H9 (cell line): ENCODE results near the gene GNB3. TPM values are rescaled to one million over a fixed set of nuclear protein-coding genes. Genes with fewer than 3 reads are reported as not detected.

Source experiments
- DNase-seq: peaks from one replicate; pipeline ENCODE4 v3.0.0-alpha.2; 2017
- H2AFZ ChIP-seq: one replicate; pipeline ENCODE4 v1.6.1; 2013; ENCODE audit warnings: mild to moderate bottlenecking, low read length, control low read depth, moderate library complexity
- H2AK5ac ChIP-seq: 2 replicates; pipeline ENCODE4 v1.6.1; 2013; ENCODE audit warnings: low read length, control low read depth, mixed read lengths; ENCODE audit not compliant: insufficient read length
- H2BK120ac ChIP-seq: one replicate; pipeline ENCODE4 v1.6.1; 2013; ENCODE audit warnings: low read depth, mild to moderate bottlenecking, low read length, control low read depth, inconsistent platforms; ENCODE audit not compliant: poor library complexity, severe bottlenecking
- H2BK12ac ChIP-seq: 2 replicates; pipeline ENCODE4 v1.6.1; 2013; ENCODE audit warnings: low read length, control low read depth, mixed read lengths, low read depth; ENCODE audit not compliant: insufficient read length
- H2BK15ac ChIP-seq: 2 replicates; pipeline ENCODE4 v1.6.1; 2013; ENCODE audit warnings: low read depth, low read length, control low read depth
- H2BK20ac ChIP-seq: one replicate; pipeline ENCODE4 v1.6.1; 2013; ENCODE audit warnings: low read depth, mild to moderate bottlenecking, low read length, control low read depth, inconsistent platforms; ENCODE audit not compliant: poor library complexity, severe bottlenecking
- H2BK5ac ChIP-seq: 2 replicates; pipeline ENCODE4 v1.6.1; 2013; ENCODE audit warnings: low read length, control low read depth, mixed read lengths; ENCODE audit not compliant: insufficient read length
- H3K14ac ChIP-seq: 2 replicates; pipeline ENCODE4 v1.6.1; 2013; ENCODE audit warnings: low read length, control low read depth; ENCODE audit not compliant: insufficient read depth
- H3K18ac ChIP-seq: 2 replicates; pipeline ENCODE4 v1.6.1; 2013; ENCODE audit warnings: low read depth, mild to moderate bottlenecking, mixed read lengths, low read length, control low read depth; ENCODE audit not compliant: insufficient read length
- H3K23ac ChIP-seq: 2 replicates; pipeline ENCODE4 v1.6.1; 2013; ENCODE audit warnings: low read length, control low read depth, mixed read lengths, low read depth; ENCODE audit not compliant: insufficient read length
- H3K23me2 ChIP-seq: 2 replicates; pipeline ENCODE4 v1.6.1; 2013; ENCODE audit warnings: low read depth, mild to moderate bottlenecking, mixed read lengths, low read length, control low read depth; ENCODE audit not compliant: insufficient read length, poor library complexity, severe bottlenecking
- H3K27ac ChIP-seq: 2 replicates; pipeline ENCODE4 v1.5.1; 2013; ENCODE audit warnings: low read length, control low read depth, mixed read lengths, low read depth; ENCODE audit not compliant: insufficient read length
- H3K27me3 ChIP-seq: 2 replicates; pipeline ENCODE4 v1.6.1; 2013; ENCODE audit warnings: low read length, control low read depth, inconsistent platforms; ENCODE audit not compliant: insufficient read depth
- H3K4ac ChIP-seq: 2 replicates; pipeline ENCODE4 v1.6.1; 2013; ENCODE audit warnings: low read depth, mild to moderate bottlenecking, control low read depth, inconsistent platforms, low read length, moderate library complexity
- H3K4me1 ChIP-seq: 2 replicates; pipeline ENCODE4 v1.6.1; 2013; ENCODE audit warnings: low read length, control low read depth, inconsistent platforms; ENCODE audit not compliant: insufficient read depth
- H3K4me2 ChIP-seq: 2 replicates; pipeline ENCODE4 v1.6.1; 2013; ENCODE audit warnings: low read length, control low read depth, mixed read lengths; ENCODE audit not compliant: insufficient read length, insufficient read depth
- H3K56ac ChIP-seq: 2 replicates; pipeline ENCODE4 v1.6.1; 2013; ENCODE audit warnings: low read depth, mild to moderate bottlenecking, mixed read lengths, low read length, control low read depth; ENCODE audit not compliant: insufficient read length
- H3K79me1 ChIP-seq: 2 replicates; pipeline ENCODE4 v1.6.1; 2013; ENCODE audit warnings: low read depth, mild to moderate bottlenecking, moderate library complexity, low read length, control low read depth, inconsistent platforms; ENCODE audit not compliant: insufficient read depth, poor library complexity, severe bottlenecking
- H3K79me2 ChIP-seq: 2 replicates; pipeline ENCODE4 v1.6.1; 2013; ENCODE audit warnings: low read length, control low read depth, inconsistent platforms; ENCODE audit not compliant: insufficient read depth
- H3K9ac ChIP-seq: 2 replicates; pipeline ENCODE4 v1.6.1; 2013; ENCODE audit warnings: low read length, control low read depth, mixed read lengths; ENCODE audit not compliant: insufficient read length; ENCODE audit errors: extremely low read depth
- H3K9me3 ChIP-seq: one replicate; pipeline ENCODE4 v1.6.1; 2013; ENCODE audit warnings: low read depth, low read length, inconsistent platforms; ENCODE audit not compliant: control insufficient read depth
- H3T11ph ChIP-seq: one replicate; pipeline ENCODE4 v1.6.1; 2013; ENCODE audit warnings: mild to moderate bottlenecking, low read length, control low read depth, inconsistent platforms
- H4K20me1 ChIP-seq: one replicate; pipeline ENCODE4 v1.6.1; 2013; ENCODE audit not compliant: control insufficient read depth, insufficient read length, insufficient read depth
- H4K5ac ChIP-seq: 2 replicates; pipeline ENCODE4 v1.6.1; 2013; ENCODE audit warnings: low read depth, mild to moderate bottlenecking, mixed read lengths, low read length, control low read depth; ENCODE audit not compliant: insufficient read length
- H4K8ac ChIP-seq: replicated peaks from 2 replicates; pipeline ENCODE4 v1.6.1; 2013; ENCODE audit warnings: low read length, control low read depth, mixed read lengths, low read depth; ENCODE audit not compliant: insufficient read length
- H4K91ac ChIP-seq: 2 replicates; pipeline ENCODE4 v1.6.1; 2013; ENCODE audit warnings: low read depth, mild to moderate bottlenecking, moderate library complexity, mixed read lengths, low read length, control low read depth; ENCODE audit not compliant: insufficient read length
- H3K27ac Mint-ChIP-seq, 3 experiments: 2 replicates in 2 of 3; 3 replicates in 1 of 3; pipeline ENCODE4 v1.8.0; 2020 to 2021; ENCODE audit warnings: mixed read lengths in 3 of 3, mild to moderate bottlenecking in 1 of 3, moderate library complexity in 1 of 3
- H3K27me3 Mint-ChIP-seq: 2 replicates; pipeline ENCODE4 v1.8.0; 2021; ENCODE audit warnings: low read depth, mild to moderate bottlenecking, moderate library complexity, mixed read lengths
- H3K36me3 Mint-ChIP-seq, 3 experiments: 2 replicates in 2 of 3; 3 replicates in 1 of 3; pipeline ENCODE4 v1.8.0; 2020 to 2021; ENCODE audit warnings: low read depth in 3 of 3, mixed read lengths in 3 of 3; ENCODE audit not compliant: insufficient read depth in 1 of 3
- H3K4me1 Mint-ChIP-seq, 2 experiments: 2 replicates each; pipeline ENCODE4 v1.8.0; 2020; ENCODE audit warnings: mixed read lengths in 2 of 2
- H3K4me3 Mint-ChIP-seq, 2 experiments: 2 replicates in 1 of 2; 3 replicates in 1 of 2; pipeline ENCODE4 v1.8.0; 2020 to 2021; ENCODE audit warnings: mild to moderate bottlenecking in 2 of 2, mixed read lengths in 2 of 2, moderate library complexity in 1 of 2
- H3K9me3 Mint-ChIP-seq, 2 experiments: 2 replicates in 1 of 2; 3 replicates in 1 of 2; pipeline ENCODE4 v1.8.0; 2020; ENCODE audit warnings: mild to moderate bottlenecking in 2 of 2, mixed read lengths in 2 of 2, moderate library complexity in 1 of 2
- WGBS: extraction: QIAGEN DNeasy Blood & Tissue Kit; methylation state at CpG from one replicate; pipeline ENCODE4 v1.1.7; 2013; ENCODE audit warnings: missing lambda C conversion rate, low lambda C conversion rate, mixed read lengths; ENCODE audit not compliant: insufficient read length; ENCODE audit errors: extremely low coverage; 5-methylcytosine and 5-hydroxymethylcytosine counted together
- total RNA-seq: library from RNA; stranded (reverse); gene quantifications from 2 replicates; pipeline ENCODE4 v1.2.1, GENCODE V29; 2021
- TF ChIP-seq, protein P1 (sequence below): fragments of 200-600 bp; sonication (generic); conservative IDR thresholded peaks from 3 replicates; pipeline ENCODE4 v1.8.0; 2021; ENCODE audit warnings: antibody characterized with exemption, mild to moderate bottlenecking

Gene GNB3
- total RNA-seq, 1 experiment from 2014 or later, result 17.3 TPM

DNA sequence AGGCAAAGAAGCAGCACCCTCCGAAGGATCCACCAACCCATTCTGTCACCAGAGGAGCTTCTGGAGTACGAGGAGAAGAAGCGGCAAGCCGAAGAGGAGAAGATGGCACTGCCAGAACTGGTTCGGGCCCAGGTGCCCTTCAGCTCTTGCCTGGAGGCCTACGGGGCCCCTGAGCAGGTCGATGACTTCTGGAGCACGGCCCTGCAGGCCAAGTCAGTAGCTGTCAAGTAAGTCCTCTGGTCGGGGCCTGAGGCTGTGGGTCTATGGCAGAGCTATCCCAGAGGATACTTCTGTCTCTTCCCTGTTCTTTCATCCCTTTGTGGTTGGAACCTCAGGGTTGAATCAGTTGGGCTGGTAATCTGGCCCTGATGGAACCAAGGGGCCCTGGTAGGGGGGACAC is 20.7 kb downstream of the GNB3 start:
- TF ChIP-seq, protein P1, sequence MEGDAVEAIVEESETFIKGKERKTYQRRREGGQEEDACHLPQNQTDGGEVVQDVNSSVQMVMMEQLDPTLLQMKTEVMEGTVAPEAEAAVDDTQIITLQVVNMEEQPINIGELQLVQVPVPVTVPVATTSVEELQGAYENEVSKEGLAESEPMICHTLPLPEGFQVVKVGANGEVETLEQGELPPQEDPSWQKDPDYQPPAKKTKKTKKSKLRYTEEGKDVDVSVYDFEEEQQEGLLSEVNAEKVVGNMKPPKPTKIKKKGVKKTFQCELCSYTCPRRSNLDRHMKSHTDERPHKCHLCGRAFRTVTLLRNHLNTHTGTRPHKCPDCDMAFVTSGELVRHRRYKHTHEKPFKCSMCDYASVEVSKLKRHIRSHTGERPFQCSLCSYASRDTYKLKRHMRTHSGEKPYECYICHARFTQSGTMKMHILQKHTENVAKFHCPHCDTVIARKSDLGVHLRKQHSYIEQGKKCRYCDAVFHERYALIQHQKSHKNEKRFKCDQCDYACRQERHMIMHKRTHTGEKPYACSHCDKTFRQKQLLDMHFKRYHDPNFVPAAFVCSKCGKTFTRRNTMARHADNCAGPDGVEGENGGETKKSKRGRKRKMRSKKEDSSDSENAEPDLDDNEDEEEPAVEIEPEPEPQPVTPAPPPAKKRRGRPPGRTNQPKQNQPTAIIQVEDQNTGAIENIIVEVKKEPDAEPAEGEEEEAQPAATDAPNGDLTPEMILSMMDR, result no peak
- Histone ChIP-seq H3K23me2 (no peaks in the 10 kb centered on the region), H2BK20ac (no peak overlapping the region), H2BK120ac (no peak overlapping the region), H3T11ph (no peak overlapping the region), H2BK5ac (no peak overlapping the region), H3K4ac (no peak overlapping the region), H3K56ac (no peak overlapping the region), H4K5ac (no peak overlapping the region), H3K18ac (no peak overlapping the region), H3K9ac (no peak overlapping the region), H4K20me1 (no peaks in the 10 kb centered on the region), H3K4me2 (no peak overlapping the region), H4K8ac (no peak overlapping the region), H2BK15ac (no peak overlapping the region), H3K4me1 (no peaks in the 10 kb centered on the region; the same call in 1 of the 2 replicates), H3K9me3 (no peaks in the 10 kb centered on the region), H3K79me2 (no peaks in the 10 kb centered on the region), H3K23ac (no peak overlapping the region), H3K14ac (no peak overlapping the region), H4K91ac (no peak overlapping the region), H3K27me3 (no peaks in the 10 kb centered on the region), H3K79me1 (no peaks in the 10 kb centered on the region), H2AFZ (no peak overlapping the region), H2BK12ac (no peak overlapping the region), H2AK5ac (no peak overlapping the region), H3K27ac (no peak overlapping the region)
- H3K36me3 Mint-ChIP-seq, result peaks cover 54 to 91% (median 87%) of the 10 kb centered on the region in 3 experiments; a peak in 6 of 7 replicates
- H3K27ac Mint-ChIP-seq, result no peak overlapping the region
- no peak overlapping the region for H3K4me3 Mint-ChIP-seq
- no CpG with 5 or more reads among the region's 9 CpGs for WGBS
- H3K27me3 Mint-ChIP-seq, result no peaks in the 10 kb centered on the region
- DNase-seq, result no peak
- peaks cover 11% of the 10 kb centered on the region in 2 experiments for H3K4me1 Mint-ChIP-seq
- H3K9me3 Mint-ChIP-seq, result no peaks in the 10 kb centered on the region
